Measurements from ENCODE around the gene CDKL2.

The CDKL2 gene

GRCh38 chr4:75671802-75672421, 41.6 kb upstream of the CDKL2 start:
- no peak for TF ChIP-seq CTCF (IDR thresholded peaks at IDR 0.05)

- TF ChIP-seq CTCF (IDR thresholded peaks at IDR 0.05): no peak
Observed at GRCh38 chr4:75668596-75668995, 38.3 kb upstream of the CDKL2 start.

- TF ChIP-seq CTCF (IDR thresholded peaks at IDR 0.05): no peak
Observed at GRCh38 chr4:75666299-75666698, 36.0 kb upstream of the CDKL2 start.

GRCh38 chr4:75662626-75663025, 32.3 kb upstream of the CDKL2 start:
- no peak for TF ChIP-seq CTCF (IDR thresholded peaks at IDR 0.05)

GRCh38 chr4:75660491-75660890, 30.2 kb upstream of the CDKL2 start:
- TF ChIP-seq CTCF (IDR thresholded peaks at IDR 0.05): no peak

GRCh38 chr4:75659512-75660031, 29.2 kb upstream of the CDKL2 start:
- TF ChIP-seq CTCF (IDR thresholded peaks at IDR 0.05): no peak

- no peak for TF ChIP-seq CTCF (IDR thresholded peaks at IDR 0.05)
Observed at GRCh38 chr4:75658876-75659275, 28.5 kb upstream of the CDKL2 start.

- TF ChIP-seq CTCF (IDR thresholded peaks at IDR 0.05): no peak
Observed at GRCh38 chr4:75655562-75655961, 25.2 kb upstream of the CDKL2 start.

Measured in LNCAP (cell line).